GM12874 (cell line): ENCODE results near the gene NES.

Source experiments
- CTCF ChIP-seq: IDR thresholded peaks from 2 replicates; pipeline ENCODE4 v1.5.1; 2011; ENCODE audit warnings: low read depth, mild to moderate bottlenecking, control low read depth, low read length, moderate library complexity; ENCODE audit not compliant: insufficient read depth

Gene NES

GRCh38 chr1:156644640-156645039 lies 32.6 kb downstream of the NES start:
- TF ChIP-seq CTCF = no peak

GRCh38 chr1:156644146-156644545 lies 33.1 kb downstream of the NES start:
- TF ChIP-seq CTCF = no peak

- TF ChIP-seq CTCF = no peak
These were observed 33.5 kb downstream of the NES start for GRCh38 chr1:156643778-156644092.

- TF ChIP-seq CTCF = no peak
These were observed 34.0 kb downstream of the NES start for GRCh38 chr1:156643049-156643777.

- no peak for TF ChIP-seq CTCF
These were observed 34.8 kb downstream of the NES start for GRCh38 chr1:156642265-156643048.

GRCh38 chr1:156641761-156642264 lies 35.4 kb downstream of the NES start, which contains the start of gene BCAN:
TSS of gene BCAN (plus strand) at chr1:156642117. CDS start at chr1:156646055, 3,938 bp downstream.
- no peak for TF ChIP-seq CTCF

- no peak for TF ChIP-seq CTCF
These were observed 36.1 kb downstream of the NES start for GRCh38 chr1:156640842-156641706.
